Natural killer cell (primary cell): ENCODE results near the gene PRKN. TPM values are rescaled to one million over a fixed set of nuclear protein-coding genes. Genes with fewer than 3 reads are reported as not detected.

ENCODE experiments used
- ATAC-seq, 3 donors: fragments of 150-1000 bp in 2 of 3; fragments of 200-7000 bp in 1 of 3; cut with Tn5 transposase; 1 replicate in 1 of 3; 2 replicates in 2 of 3; pipeline ENCODE4 v1.10.0; 2021; ENCODE audit warnings: mild to moderate bottlenecking in 2 of 3, moderate library complexity in 2 of 3
- DNase-seq, 2 donors: peaks; one replicate each; pipeline versions ENCODE4 v3.0.0 to v3.0.0-alpha.2; 2013 to 2021; ENCODE audit warnings: mixed read lengths in 1 of 2
- H3K27ac ChIP-seq: one replicate; pipeline ENCODE4 v1.5.1; 2013; ENCODE audit warnings: mild to moderate bottlenecking, low read length
- H3K27me3 ChIP-seq: one replicate; pipeline ENCODE4 v1.6.1; 2013; ENCODE audit warnings: low read length; ENCODE audit not compliant: control insufficient read depth, insufficient read depth
- H3K36me3 ChIP-seq: one replicate; pipeline ENCODE4 v1.6.1; 2013; ENCODE audit warnings: low read length; ENCODE audit not compliant: control insufficient read depth, insufficient read depth
- H3K4me1 ChIP-seq: one replicate; pipeline ENCODE4 v1.6.1; 2013; ENCODE audit warnings: low read length; ENCODE audit not compliant: control insufficient read depth, insufficient read depth
- H3K4me3 ChIP-seq: one replicate; pipeline ENCODE4 v1.5.1; 2013; ENCODE audit warnings: low read length
- H3K9me3 ChIP-seq: one replicate; pipeline ENCODE4 v1.6.1; 2013; ENCODE audit warnings: low read length; ENCODE audit not compliant: control insufficient read depth, insufficient read depth
- H3K27ac Mint-ChIP-seq, 2 donors: one replicate each; pipeline ENCODE4 v1.8.0; 2022; ENCODE audit warnings: mild to moderate bottlenecking in 2 of 2, mixed read lengths in 2 of 2, moderate library complexity in 1 of 2
- H3K27me3 Mint-ChIP-seq, 2 donors: one replicate each; pipeline ENCODE4 v1.8.0; 2022; ENCODE audit warnings: low read depth in 2 of 2, mixed read lengths in 2 of 2
- H3K36me3 Mint-ChIP-seq: one replicate; pipeline ENCODE4 v1.8.0; 2022; ENCODE audit warnings: mixed read lengths
- H3K4me1 Mint-ChIP-seq, 2 donors: one replicate each; pipeline ENCODE4 v1.8.0; 2022; ENCODE audit warnings: mixed read lengths in 2 of 2
- H3K4me3 Mint-ChIP-seq: one replicate; pipeline ENCODE4 v1.8.0; 2022; ENCODE audit warnings: mild to moderate bottlenecking, moderate library complexity, mixed read lengths
- H3K9me3 Mint-ChIP-seq, 2 donors: one replicate each; pipeline ENCODE4 v1.8.0; 2022; ENCODE audit warnings: mixed read lengths in 2 of 2
- CTCF ChIP-seq: fragments of 200-600 bp; IDR thresholded peaks from one replicate; pipeline ENCODE4 v1.8.0; 2022; ENCODE audit warnings: antibody characterized with exemption
- WGBS: methylation state at CpG from one replicate; pipeline ENCODE4 v1.1.7; 2013; ENCODE audit warnings: missing lambda C conversion rate; ENCODE audit not compliant: insufficient coverage; 5-methylcytosine and 5-hydroxymethylcytosine counted together
- intact Hi-C: fragments of 100-400 bp; cut with micrococcal nuclease; formaldehyde crosslinking; loops from one replicate; pipeline ENCODE4 v1.14.2; 2022
- total RNA-seq, 4 donors: library from RNA; stranded (reverse); fragments of 120-200 nt in 1 of 4; gene quantifications; one replicate each; pipeline versions ENCODE4 v1.2.3 to v1.2.4, GENCODE V29; 2013 to 2022

Gene PRKN
- total RNA-seq, 3 donors from 2014 or later (not counting 1 experiment from before 2014, with no cell fraction given) = 1.4 to 1.9 (median 1.9) TPM

- Mint-ChIP-seq H3K27me3 (no peaks in the 10 kb centered on the region), H3K4me3 (no peak overlapping the region), H3K27ac (no peak overlapping the region), H3K4me1 (no peaks in the 10 kb centered on the region), H3K36me3 (no peaks in the 10 kb centered on the region), H3K9me3 (peaks cover 2 to 11% of the 10 kb centered on the region in 2 donors)
- ATAC-seq = no peak
- 82% methylated on average over 5 of the region's 5 CpGs for WGBS
- intact Hi-C loops = no loop called here
- Histone ChIP-seq H3K36me3 (no peaks in the 10 kb centered on the region), H3K9me3 (peaks cover 2% of the 10 kb centered on the region), H3K27ac (no peak overlapping the region), H3K4me1 (no peaks in the 10 kb centered on the region), H3K27me3 (no peaks in the 10 kb centered on the region), H3K4me3 (no peak overlapping the region)
- DNase-seq = no peak
- TF ChIP-seq CTCF = no peak
These were observed 419.7 kb downstream of the PRKN start for GRCh38 chr6:162307865-162308264.

- Histone ChIP-seq H3K4me3 (no peak overlapping the region), H3K9me3 (peaks cover 2% of the 10 kb centered on the region), H3K36me3 (no peaks in the 10 kb centered on the region), H3K27ac (no peak overlapping the region), H3K4me1 (no peaks in the 10 kb centered on the region), H3K27me3 (no peaks in the 10 kb centered on the region)
- Mint-ChIP-seq H3K27me3 (no peaks in the 10 kb centered on the region), H3K4me3 (no peak overlapping the region), H3K36me3 (no peaks in the 10 kb centered on the region), H3K27ac (no peak overlapping the region), H3K9me3 (peaks cover 4 to 16% of the 10 kb centered on the region in 2 donors), H3K4me1 (no peaks in the 10 kb centered on the region)
- DNase-seq (no peak), ATAC-seq (no peak)
- 76% methylated on average over 7 of the region's 7 CpGs for WGBS
- intact Hi-C loops = no loop called here
- no peak for TF ChIP-seq CTCF
These were observed 420.9 kb downstream of the PRKN start for GRCh38 chr6:162306616-162307015.

- Histone ChIP-seq H3K27ac (no peak overlapping the region), H3K27me3 (no peaks in the 10 kb centered on the region), H3K4me3 (no peak overlapping the region), H3K9me3 (no peaks in the 10 kb centered on the region), H3K4me1 (no peaks in the 10 kb centered on the region), H3K36me3 (no peaks in the 10 kb centered on the region)
- no peak for DNase-seq
- Mint-ChIP-seq H3K27me3 (no peaks in the 10 kb centered on the region), H3K4me3 (no peak overlapping the region), H3K27ac (no peak overlapping the region), H3K36me3 (no peaks in the 10 kb centered on the region), H3K9me3 (peaks cover 8 to 12% of the 10 kb centered on the region in 2 donors), H3K4me1 (no peaks in the 10 kb centered on the region)
- intact Hi-C loops = no loop called here
- 85% methylated on average over 6 of the region's 6 CpGs for WGBS
- ATAC-seq = no peak
- TF ChIP-seq CTCF = no peak
These were observed 426.4 kb downstream of the PRKN start for GRCh38 chr6:162301128-162301527.

- H3K9me3 ChIP-seq = no peaks in the 10 kb centered on the region
- no peaks in the 10 kb centered on the region for H3K27me3 ChIP-seq
- no peak for TF ChIP-seq CTCF
These were observed 433.5 kb downstream of the PRKN start for GRCh38 chr6:162294029-162294428.

More at GRCh38 chr6:162294029-162294428, 433.5 kb downstream of the PRKN start:
- H3K4me3 Mint-ChIP-seq = no peak overlapping the region
- Histone ChIP-seq H3K4me1 (no peaks in the 10 kb centered on the region), H3K4me3 (no peak overlapping the region), H3K27ac (no peak overlapping the region), H3K36me3 (no peaks in the 10 kb centered on the region)
- DNase-seq (no peak), ATAC-seq (no peak)
- WGBS = 16% methylated on average over 4 of the region's 4 CpGs
- H3K27me3 Mint-ChIP-seq = no peaks in the 10 kb centered on the region
- intact Hi-C loops = no loop called here
- H3K4me1 Mint-ChIP-seq = no peaks in the 10 kb centered on the region
- H3K27ac Mint-ChIP-seq = no peak overlapping the region
- H3K36me3 Mint-ChIP-seq = no peaks in the 10 kb centered on the region
- H3K9me3 Mint-ChIP-seq = peaks cover 2 to 5% of the 10 kb centered on the region in 2 donors
